SK-MEL-5 (cell line): ENCODE measurements around the gene FAM120AOS. TPM values are rescaled to one million over a fixed set of nuclear protein-coding genes. Genes with fewer than 3 reads are reported as not detected.

Experiments used
- DNase-seq: peaks from one replicate; pipeline ENCODE4 v3.0.0-alpha.2; 2016; ENCODE audit warnings: low read depth, low spot score
- in situ Hi-C: cut with HindIII; loops from 2 replicates; pipeline ENCODE4 v1.10.0; 2016; ENCODE audit warnings: low sequenced_read_pairs, high pct_unique_total_duplicates, low pct_unique_long_range_greater_than_20kb
- small RNA-seq, 2 experiments: library from RNA; depleted of rRNA; stranded (forward); fragments of <200 nt; gene quantifications; one replicate each; pipeline ENCODE3, GENCODE V24; 2014
- total RNA-seq: library from RNA; depleted of rRNA; stranded (reverse); fragments of >200 nt; shearing (Covaris generic); gene quantifications from 2 replicates; pipeline ENCODE4 v1.2.3, GENCODE V29; 2014; rRNA removed

Gene FAM120AOS
- total RNA-seq, 1 experiment from 2014 or later: 41.1 TPM

- no peak for DNase-seq
- in situ Hi-C loops: no loop called here
Observed at GRCh38 chr9:93417538-93417937, 35.8 kb downstream of the FAM120AOS start.

GRCh38 chr9:93416530-93417235 is 36.7 kb downstream of the FAM120AOS start:
- DNase-seq: no peak
- in situ Hi-C loops: no loop called here

DNA sequence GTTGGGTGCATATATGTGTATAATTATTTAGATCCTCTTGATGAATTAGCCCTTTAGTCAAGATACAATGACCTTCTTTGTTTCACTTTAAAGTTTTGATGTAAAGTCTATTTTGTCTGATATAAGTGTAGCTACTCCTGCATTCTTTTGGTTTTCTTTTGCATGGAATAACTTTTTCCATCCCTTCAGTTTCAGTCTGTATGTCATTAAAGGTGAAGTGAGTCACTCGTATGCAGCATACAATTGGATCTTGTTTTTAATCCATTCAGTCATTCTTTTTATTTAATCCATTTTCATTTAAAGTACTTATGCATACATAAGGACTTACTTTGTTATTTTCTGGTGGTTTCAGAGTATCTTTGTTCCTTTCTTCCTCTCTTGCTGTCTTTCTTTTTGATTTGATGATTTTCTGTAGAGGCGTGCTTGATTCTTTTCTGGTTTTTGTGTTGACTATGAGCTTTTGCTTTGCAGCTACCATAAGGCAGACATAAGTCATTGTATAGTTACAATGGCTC is 38.1 kb downstream of the FAM120AOS start:
- in situ Hi-C loops: no loop called here
- DNase-seq: peak; percentile 66

DNA sequence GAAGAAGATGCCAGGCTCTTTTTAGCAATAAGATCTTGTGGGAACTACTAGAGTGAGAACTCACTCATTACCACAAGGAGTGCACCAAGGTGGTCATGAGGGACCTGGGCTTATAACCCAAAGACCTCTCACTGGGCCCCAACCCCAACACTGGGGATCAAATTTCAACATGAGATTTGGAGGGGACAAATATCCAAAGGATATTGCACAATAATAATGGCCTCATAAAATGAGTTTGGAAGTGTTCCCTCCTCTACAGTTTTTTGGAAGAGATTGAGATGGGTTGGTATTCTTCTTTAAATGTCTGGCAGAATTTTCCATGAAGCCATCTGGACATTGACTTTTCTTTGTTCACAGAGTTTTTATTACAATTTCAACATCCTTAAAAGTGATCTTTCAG is 39.9 kb downstream of the FAM120AOS start:
- in situ Hi-C loops: no loop called here
- no peak for DNase-seq

- in situ Hi-C loops: no loop called here
- DNase-seq: no peak
Observed at GRCh38 chr9:93406371-93406770, 47.0 kb downstream of the FAM120AOS start.

DNA sequence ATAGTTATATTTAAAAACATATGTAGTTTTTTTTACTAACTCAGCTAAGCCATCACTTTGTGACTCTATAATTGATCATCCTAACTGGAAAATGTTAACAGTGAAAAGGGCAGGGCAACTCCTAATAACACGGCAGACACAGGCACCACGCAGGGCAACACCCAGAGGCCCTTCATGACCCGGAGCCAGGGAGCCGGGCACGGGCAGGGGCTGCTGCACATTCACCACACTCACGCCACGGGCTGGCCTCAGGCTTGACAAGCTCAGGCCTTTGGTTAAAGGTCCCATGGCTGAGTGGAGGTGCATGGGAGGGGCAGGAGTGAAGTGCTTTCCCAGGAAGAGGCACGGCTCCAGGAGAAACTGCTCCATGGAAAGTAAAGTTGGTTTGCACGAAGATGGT is 54.9 kb downstream of the FAM120AOS start:
- in situ Hi-C loops: no loop called here

DNA sequence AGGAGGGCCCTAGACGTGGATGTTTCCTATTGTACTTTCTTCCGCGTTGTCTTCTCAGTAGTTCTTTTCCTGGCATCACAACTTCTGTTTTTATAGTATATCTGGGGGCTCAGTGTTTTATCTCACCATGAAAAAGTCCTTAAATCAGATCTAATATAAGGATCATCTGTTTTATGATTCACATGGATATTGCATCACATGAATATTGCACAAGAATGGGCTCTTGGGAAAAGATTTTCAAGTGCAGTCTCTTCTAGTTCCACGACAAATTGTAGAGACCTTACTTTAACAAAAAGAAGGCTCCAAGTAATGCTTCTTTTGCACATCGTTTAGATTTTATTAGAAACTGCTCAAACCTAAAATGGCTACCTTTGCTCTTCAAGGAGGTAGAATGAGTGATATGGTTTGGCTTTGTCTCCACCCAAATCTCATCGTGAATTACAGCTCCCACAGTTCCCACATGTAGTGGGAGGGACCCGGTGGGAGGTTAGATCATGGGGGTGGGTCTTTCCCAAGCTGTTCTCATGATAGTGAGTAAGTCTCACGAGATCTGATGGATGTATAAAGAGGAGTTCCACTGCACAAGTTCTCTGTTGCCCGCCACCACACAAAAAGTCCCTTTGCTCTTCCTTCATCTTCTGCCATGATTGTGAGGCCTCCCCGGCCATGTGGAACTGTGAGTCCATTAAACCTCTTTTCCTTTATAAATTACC is 55.6 kb downstream of the FAM120AOS start:
- no peak for DNase-seq
- in situ Hi-C loops: no loop called here

More for the DNA sequence above, 54.9 kb downstream of the FAM120AOS start:
- no peak for DNase-seq

Small RNAs within 50 kb of the gene (small RNA-seq; reads per million reads assigned to genes)
- 0 reads per million in 2 experiments for gene RF00019

Other genes with a start within 250 kb of the FAM120AOS start
- 60.5 and 76.6 TPM in 2 replicates for gene FAM120A, start 1.9 kb downstream of the FAM120AOS start, total RNA-seq
- 12.9 and 14.9 TPM in 2 replicates for gene PHF2, start 123.0 kb upstream of the FAM120AOS start, total RNA-seq